Progenitor cell of endocrine pancreas (in vitro differentiated cells): Measurements from ENCODE around the gene PUS1. TPM values are rescaled to one million over a fixed set of nuclear protein-coding genes. Genes with fewer than 3 reads are reported as not detected.
"Not testable (repeated sequence)": the region's sequence is repeated elsewhere in the genome, so short reads cannot be mapped to it uniquely, and the experiment has no call there.

Experiments used
- DNase-seq: peaks from one replicate; pipeline ENCODE4 v3.0.0; 2021; ENCODE audit warnings: low spot score; ENCODE audit not compliant: unreplicated experiment
- H3K27ac Mint-ChIP-seq: 2 replicates; pipeline ENCODE4 v1.8.0; 2021; ENCODE audit warnings: mild to moderate bottlenecking, moderate library complexity, mixed read lengths
- H3K27me3 Mint-ChIP-seq: 2 replicates; pipeline ENCODE4 v1.8.0; 2021; ENCODE audit warnings: mixed read lengths
- H3K36me3 Mint-ChIP-seq: 2 replicates; pipeline ENCODE4 v1.8.0; 2022; ENCODE audit warnings: mixed read lengths; ENCODE audit not compliant: insufficient read depth
- H3K4me1 Mint-ChIP-seq: 2 replicates; pipeline ENCODE4 v1.8.0; 2021; ENCODE audit warnings: low read depth, mixed read lengths
- H3K4me3 Mint-ChIP-seq: 2 replicates; pipeline ENCODE4 v1.8.0; 2021; ENCODE audit warnings: low read depth, mild to moderate bottlenecking, moderate library complexity, mixed read lengths
- H3K9me3 Mint-ChIP-seq: 2 replicates; pipeline ENCODE4 v1.8.0; 2021; ENCODE audit warnings: low read depth, mixed read lengths
- CTCF ChIP-seq: fragments of 200-600 bp; sonication (generic); IDR thresholded peaks from one replicate; pipeline ENCODE4 v1.5.0; 2021; ENCODE audit warnings: antibody characterized with exemption, mild to moderate bottlenecking; ENCODE audit not compliant: unreplicated experiment
- total RNA-seq: library from RNA; stranded (reverse); gene quantifications from 2 replicates; pipeline ENCODE4 v1.2.1, GENCODE V29; 2021

PUS1 gene
- total RNA-seq, 1 donor from 2014 or later, result 38.5 TPM

GRCh38 chr12:131983554-131983953 lies 54.5 kb downstream of the PUS1 start:
- Mint-ChIP-seq H3K9me3 (no peaks in the 10 kb centered on the region), H3K27ac (no peak overlapping the region), H3K4me1 (no peaks in the 10 kb centered on the region), H3K27me3 (no peaks in the 10 kb centered on the region), H3K36me3 (peaks cover 9% of the 10 kb centered on the region), H3K4me3 (no peak overlapping the region)
- TF ChIP-seq CTCF, result no peak
- no peak for DNase-seq

GRCh38 chr12:131984334-131984733 lies 55.3 kb downstream of the PUS1 start:
- Mint-ChIP-seq H3K4me3 (no peak overlapping the region), H3K4me1 (no peaks in the 10 kb centered on the region), H3K9me3 (no peaks in the 10 kb centered on the region), H3K36me3 (peaks cover 12% of the 10 kb centered on the region), H3K27me3 (no peaks in the 10 kb centered on the region), H3K27ac (no peak overlapping the region)
- no peak for TF ChIP-seq CTCF
- DNase-seq, result no peak

- not testable (repeated sequence) for H3K27me3 Mint-ChIP-seq, DNase-seq, H3K4me1 Mint-ChIP-seq, H3K9me3 Mint-ChIP-seq, H3K4me3 Mint-ChIP-seq, H3K27ac Mint-ChIP-seq
- H3K36me3 Mint-ChIP-seq, result peaks cover 14% of the 10 kb centered on the region
These were observed 56.4 kb downstream of the PUS1 start for GRCh38 chr12:131985510-131985875.

GRCh38 chr12:131986361-131986760 lies 57.3 kb downstream of the PUS1 start:
- Mint-ChIP-seq H3K27me3 (no peaks in the 10 kb centered on the region), H3K36me3 (peaks cover 19% of the 10 kb centered on the region), H3K27ac (no peak overlapping the region), H3K4me1 (no peaks in the 10 kb centered on the region), H3K4me3 (no peak overlapping the region), H3K9me3 (no peaks in the 10 kb centered on the region)
- no peak for DNase-seq
- no peak for TF ChIP-seq CTCF

- no peaks in the 10 kb centered on the region for H3K9me3 Mint-ChIP-seq
- peaks cover 19% of the 10 kb centered on the region for H3K36me3 Mint-ChIP-seq
- no peak for DNase-seq
- no peak for TF ChIP-seq CTCF
- H3K4me3 Mint-ChIP-seq, result no peak overlapping the region
- no peaks in the 10 kb centered on the region for H3K4me1 Mint-ChIP-seq
- no peak overlapping the region for H3K27ac Mint-ChIP-seq
- no peaks in the 10 kb centered on the region for H3K27me3 Mint-ChIP-seq
These were observed 57.8 kb downstream of the PUS1 start for GRCh38 chr12:131986910-131987309.

- H3K27ac Mint-ChIP-seq, result no peak overlapping the region
- no peak for TF ChIP-seq CTCF
- no peaks in the 10 kb centered on the region for H3K27me3 Mint-ChIP-seq
- no peaks in the 10 kb centered on the region for H3K9me3 Mint-ChIP-seq
- no peak overlapping the region for H3K4me3 Mint-ChIP-seq
- peaks cover 25% of the 10 kb centered on the region for H3K36me3 Mint-ChIP-seq
- no peaks in the 10 kb centered on the region for H3K4me1 Mint-ChIP-seq
- no peak for DNase-seq
These were observed 58.5 kb downstream of the PUS1 start for GRCh38 chr12:131987552-131987951.
